ENCODE measurements around the gene ADSS1. TPM values are rescaled to one million over a fixed set of nuclear protein-coding genes. Genes with fewer than 3 reads are reported as not detected.
A peak's percentile ranks its signal among the peaks of the same experiment; 100 is the strongest.

ADSS1 gene
- total RNA-seq, 2 donors from 2014 or later: 18.3 to 44.4 TPM

GRCh38 chr14:104687601-104688504 lies 36.2 kb upstream of the ADSS1 start:
- peak; percentile 85 for DNase-seq (ENCODE audit: low spot score)
- H3K4me1 ChIP-seq (replicated peaks): peaks cover 24% of the 10 kb centered on the region
- H3K36me3 ChIP-seq: no peaks in the 10 kb centered on the region
- TF ChIP-seq CTCF (IDR thresholded peaks at IDR 0.05) (no peak), POLR2AphosphoS5 (IDR thresholded peaks at IDR 0.05) (peak; percentile 67), POLR2A (IDR thresholded peaks at IDR 0.05) (peak; percentile 51)
- no peaks in the 10 kb centered on the region for H3K27me3 ChIP-seq (replicated peaks; ENCODE audit: insufficient read depth)
- peak overlapping the region; percentile 80 to 82 for H3K27ac ChIP-seq
- no peak overlapping the region for H3K4me3 ChIP-seq
- H3K9me3 ChIP-seq: no peaks in the 10 kb centered on the region
- 41% methylated on average over 22 of the region's 31 CpGs for WGBS
- intact Hi-C loops (cut with DNase I): no loop called here

GRCh38 chr14:104688505-104689108 lies 35.4 kb upstream of the ADSS1 start:
- DNase-seq (ENCODE audit: low spot score): no peak
- no peaks in the 10 kb centered on the region for H3K27me3 ChIP-seq (replicated peaks; ENCODE audit: insufficient read depth)
- H3K36me3 ChIP-seq: no peaks in the 10 kb centered on the region
- H3K4me3 ChIP-seq: peak overlapping the region; percentile 95 to 98
- TF ChIP-seq POLR2A (IDR thresholded peaks at IDR 0.05) (no peak), CTCF (IDR thresholded peaks at IDR 0.05) (no peak), POLR2AphosphoS5 (IDR thresholded peaks at IDR 0.05) (no peak)
- peaks cover 24% of the 10 kb centered on the region for H3K4me1 ChIP-seq (replicated peaks)
- H3K9me3 ChIP-seq: no peaks in the 10 kb centered on the region
- peak overlapping the region; percentile 80 to 82 for H3K27ac ChIP-seq
- intact Hi-C loops (cut with DNase I): no loop called here
- WGBS: 36% methylated on average over 24 of the region's 24 CpGs

- DNase-seq (ENCODE audit: low spot score): peak; percentile 50
- Histone ChIP-seq H3K4me1 (replicated peaks) (peaks cover 24% of the 10 kb centered on the region), H3K36me3 (no peaks in the 10 kb centered on the region), H3K9me3 (no peaks in the 10 kb centered on the region), H3K4me3 (peak within 1 kb of the TSS; percentile 95 to 98), H3K27ac (peak within 1 kb of the TSS; percentile 80 to 82), H3K27me3 (replicated peaks; ENCODE audit: insufficient read depth) (no peaks in the 10 kb centered on the region)
- intact Hi-C loops (cut with DNase I): no loop called here
- TF ChIP-seq POLR2AphosphoS5 (IDR thresholded peaks at IDR 0.05) (no peak), POLR2A (IDR thresholded peaks at IDR 0.05) (peak; percentile 46)
- 1% methylated on average over 27 of the region's 76 CpGs for WGBS
These were observed 34.7 kb upstream of the ADSS1 start, which contains the start of gene INF2 for GRCh38 chr14:104689109-104689880. TSS of gene INF2 (plus strand) at chr14:104689618. CDS start at chr14:104701366, 11,748 bp downstream.

GRCh38 chr14:104689881-104690711 lies 33.9 kb upstream of the ADSS1 start:
- Histone ChIP-seq H3K4me3 (peak overlapping the region; percentile 95 to 98), H3K4me1 (replicated peaks) (peaks cover 24% of the 10 kb centered on the region), H3K27me3 (replicated peaks; ENCODE audit: insufficient read depth) (no peaks in the 10 kb centered on the region), H3K9me3 (no peaks in the 10 kb centered on the region), H3K36me3 (no peaks in the 10 kb centered on the region), H3K27ac (peak overlapping the region; percentile 80 to 82)
- no peak for DNase-seq (ENCODE audit: low spot score)
- TF ChIP-seq CTCF (IDR thresholded peaks at IDR 0.05): no peak
- TF ChIP-seq POLR2AphosphoS5 (IDR thresholded peaks at IDR 0.05): no peak
- TF ChIP-seq POLR2A (IDR thresholded peaks at IDR 0.05): no peak
- intact Hi-C loops (cut with DNase I): no loop called here
- 6% methylated on average over 42 of the region's 50 CpGs for WGBS
